ENCODE results near the gene G2E3.

DNA sequence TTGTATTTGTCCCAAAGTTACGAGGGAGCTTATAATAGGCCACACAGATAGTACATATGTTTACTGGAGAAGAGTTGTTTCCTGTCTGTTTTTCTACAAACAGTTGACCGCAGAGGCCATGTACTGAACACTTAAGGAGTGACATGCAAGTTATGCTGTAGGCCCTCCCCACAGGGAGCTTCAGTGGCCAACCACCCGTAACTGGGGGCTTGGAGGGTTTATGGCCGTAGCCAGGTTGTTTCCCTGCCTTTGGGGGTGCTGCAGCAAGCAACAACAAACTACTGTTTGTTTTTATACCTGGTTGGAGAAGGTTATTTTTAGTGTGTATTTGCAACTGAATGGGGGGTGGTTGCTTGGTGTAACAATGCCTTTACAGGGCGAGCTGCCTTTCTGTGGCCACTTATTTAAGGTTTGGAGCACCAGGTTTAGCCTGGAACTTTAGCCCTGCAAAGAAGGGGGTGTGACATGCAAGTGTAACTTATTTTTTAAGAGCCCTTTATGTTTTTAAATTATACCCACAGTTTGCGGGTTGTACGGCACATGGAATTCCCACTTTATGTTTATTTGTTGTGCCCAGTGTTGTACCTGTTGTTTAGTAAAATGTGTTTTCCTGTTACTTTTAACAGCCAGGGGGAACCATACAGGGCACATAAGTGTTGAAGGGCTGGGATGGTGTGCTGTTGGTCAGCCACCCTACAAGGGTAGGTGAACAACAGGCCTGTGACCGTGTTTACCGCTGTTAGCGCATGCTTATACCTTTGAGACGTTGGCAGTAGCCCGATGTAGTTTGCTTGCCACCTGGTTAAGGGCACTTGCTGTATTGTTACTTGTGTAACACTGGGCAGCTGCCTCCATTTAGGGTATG is 29.9 kb upstream of the G2E3 start:
- TF ChIP-seq FOXA1 (IDR thresholded peaks at IDR 0.05) (no peak), BHLHE40 (IDR thresholded peaks at IDR 0.05; ENCODE audit: borderline replicate concordance) (no peak), ARNT (IDR thresholded peaks at IDR 0.05) (no peak), FOXK2 (IDR thresholded peaks at IDR 0.05) (no peak), NFRKB (IDR thresholded peaks at IDR 0.05) (no peak), CTBP1 (IDR thresholded peaks at IDR 0.05; ENCODE audit: borderline replicate concordance) (no peak)
